ENCODE measurements around the gene HESX1.

GRCh38 chr3:57168151-57168550 is 31.6 kb downstream of the HESX1 start:
- no peak for TF ChIP-seq CTCF (IDR thresholded peaks at IDR 0.05)
- no peak for TF ChIP-seq POLR2A (IDR thresholded peaks at IDR 0.05)

Measured in adrenal gland (tissue), 5 donors.